ENCODE measurements around the gene HIC2.

- TF ChIP-seq ZNF274 (IDR thresholded peaks at IDR 0.05; ENCODE audit: low read depth, low read length) = no peak
- no peak for TF ChIP-seq YY1 (IDR thresholded peaks at IDR 0.05; ENCODE audit: insufficient read depth, insufficient read length)
- no peak for TF ChIP-seq SUZ12 (IDR thresholded peaks at IDR 0.05; ENCODE audit: extremely low read depth, insufficient read depth, insufficient read length)
Measured at GRCh38 chr22:21451545-21452520, 34.7 kb downstream of the HIC2 start.
